GM13977 (cell line): ENCODE measurements around the gene AQR.

Source experiments
- DNase-seq: peaks from one replicate; pipeline ENCODE4 v3.0.0; 2012; ENCODE audit warnings: low spot score
- CTCF ChIP-seq: IDR thresholded peaks from 2 replicates; pipeline ENCODE4 v1.5.1; 2012; ENCODE audit warnings: mild to moderate bottlenecking, control low read depth; ENCODE audit not compliant: insufficient read depth; ENCODE audit errors: extremely low read depth, missing control alignments
- in situ Hi-C: fragments of 300-500 bp; cut with MboI; formaldehyde crosslinking; loops from one replicate; pipeline ENCODE4 v1.12.0; 2022; ENCODE audit warnings: low sequenced_read_pairs, low pct_unique_long_range_greater_than_20kb, mixed read lengths, inconsistent platforms; ENCODE audit not compliant: unreplicated experiment

AQR gene

GRCh38 chr15:34804776-34805175 is 164.8 kb downstream of the AQR start:
- in situ Hi-C loops = no loop called here
- DNase-seq = no peak
- no peak for TF ChIP-seq CTCF

- in situ Hi-C loops = no loop called here
- TF ChIP-seq CTCF = no peak
- no peak for DNase-seq
Observed at GRCh38 chr15:34804113-34804512, 165.4 kb downstream of the AQR start.

- in situ Hi-C loops = no loop called here
- DNase-seq = no peak
- TF ChIP-seq CTCF = no peak
Observed at GRCh38 chr15:34802803-34803750, 166.5 kb downstream of the AQR start.

- in situ Hi-C loops = no loop called here
- TF ChIP-seq CTCF = no peak
- DNase-seq = no peak
Observed at GRCh38 chr15:34802371-34802770, 167.2 kb downstream of the AQR start.
